GM21528 (cell line): ENCODE data around the gene BSX.

ENCODE experiments used
- ATAC-seq: cut with Tn5 transposase; IDR thresholded peaks from one replicate; pipeline ENCODE4 v1.9.1; 2021; ENCODE audit warnings: mild to moderate bottlenecking, moderate library complexity; ENCODE audit not compliant: unreplicated experiment, low FRiP score

The BSX gene

GRCh38 chr11:122976061-122976733 is 5.4 kb downstream of the BSX start:
- no peak for ATAC-seq

DNA sequence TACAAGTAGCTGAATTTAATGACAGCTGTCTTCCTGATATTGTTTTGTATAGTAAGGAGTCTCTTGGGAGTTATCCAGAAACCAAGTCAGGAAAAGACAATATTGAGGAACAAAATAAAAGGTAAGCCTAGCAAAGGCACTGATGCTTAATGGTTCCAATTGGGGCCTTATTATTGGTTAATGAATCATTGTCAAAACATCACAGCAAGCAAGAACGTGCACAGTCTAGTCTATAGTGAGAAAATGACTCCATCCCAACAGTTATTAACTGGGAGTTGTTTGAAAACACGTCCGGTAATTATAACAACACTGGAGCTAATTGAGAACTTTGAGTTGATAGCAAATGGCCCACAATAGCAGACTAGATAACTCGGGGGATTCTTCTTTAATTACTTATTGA is 17.7 kb downstream of the BSX start:
- no peak for ATAC-seq

GRCh38 chr11:122954455-122954854 is 27.2 kb downstream of the BSX start:
- no peak for ATAC-seq

DNA sequence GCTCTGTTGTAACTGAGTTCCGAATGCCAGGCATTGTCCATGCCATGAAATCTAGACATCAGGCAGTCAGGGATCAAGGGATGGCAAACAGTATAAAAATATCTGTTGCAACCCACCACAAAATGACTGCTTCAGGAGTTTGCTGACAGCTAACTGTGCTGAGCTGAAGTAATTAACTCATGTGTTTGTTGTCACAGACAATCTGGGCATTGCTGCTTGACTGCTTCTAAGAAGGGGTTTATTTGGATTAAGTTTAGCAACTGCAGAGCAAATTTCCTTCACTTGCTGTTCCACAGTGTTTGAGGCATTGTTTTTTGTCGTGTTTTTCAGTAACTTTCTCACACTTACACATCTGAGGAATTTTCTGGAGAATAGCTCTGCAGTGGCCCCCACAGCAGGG is 30.4 kb downstream of the BSX start:
- ATAC-seq, result no peak

GRCh38 chr11:122938557-122938956 is 43.1 kb downstream of the BSX start:
- no peak for ATAC-seq

GRCh38 chr11:122937983-122938382 is 43.7 kb downstream of the BSX start:
- ATAC-seq, result no peak

GRCh38 chr11:122933416-122933815 is 48.2 kb downstream of the BSX start:
- no peak for ATAC-seq

DNA sequence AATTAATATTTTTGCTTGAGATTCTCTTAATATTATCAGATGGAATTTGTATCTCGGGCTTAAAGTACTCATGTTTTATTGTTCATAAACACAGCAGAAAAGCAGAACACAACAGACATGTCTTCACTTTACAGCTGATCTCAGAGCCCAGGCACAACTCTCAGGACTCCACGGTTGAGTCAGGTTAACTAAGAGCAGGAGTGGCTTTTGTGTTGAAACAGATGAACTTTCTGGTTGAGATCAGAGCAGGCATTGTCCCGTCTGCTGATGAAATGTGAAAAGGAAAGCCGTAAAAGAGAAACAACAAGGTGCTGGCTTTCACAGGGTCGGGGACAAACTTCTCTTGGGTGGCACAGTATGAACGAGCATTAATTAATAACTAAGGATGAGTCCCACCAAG is 50.1 kb downstream of the BSX start:
- no peak for ATAC-seq
